Body of pancreas (tissue), 4 donors: Measurements from ENCODE around the gene TOM1L2. TPM values are rescaled to one million over a fixed set of nuclear protein-coding genes. Genes with fewer than 3 reads are reported as not detected.
"Not testable (repeated sequence)": the region's sequence is repeated elsewhere in the genome, so short reads cannot be mapped to it uniquely, and the experiment has no call there.

Experiments used
- ATAC-seq: fragments of 150-250 bp; one replicate; pipeline ENCODE4 v1.9.1; 2016
- DNase-seq, 4 donors: peaks; one replicate each; pipeline ENCODE4 v3.0.0-alpha.2; 2019
- H3K27ac ChIP-seq, 4 donors: fragments of 200-600 bp; sonication (generic); 1 replicate in 3 of 4; 2 replicates in 1 of 4; pipeline versions ENCODE4 v1.5.1 to v1.6.1; 2016 to 2019; ENCODE audit warnings: mild to moderate bottlenecking in 1 of 4, mixed read lengths in 1 of 4, moderate library complexity in 1 of 4
- H3K27me3 ChIP-seq, 2 donors: fragments of 200-600 bp; sonication (generic); one replicate each; pipeline ENCODE4 v1.6.0; 2016; ENCODE audit warnings: mild to moderate bottlenecking in 1 of 2
- H3K36me3 ChIP-seq, 2 donors: fragments of 200-600 bp; sonication (generic); replicated peaks in 1 of 2; 2 replicates each; pipeline ENCODE4 v1.5.1; 2016; ENCODE audit warnings: low read depth in 2 of 2; ENCODE audit not compliant: insufficient read depth in 1 of 2
- H3K4me1 ChIP-seq: fragments of 200-600 bp; sonication (generic); one replicate; pipeline ENCODE4 v1.6.0; 2016
- H3K4me3 ChIP-seq, 2 donors: fragments of 200-600 bp; sonication (generic); 1 replicate in 1 of 2; 2 replicates in 1 of 2; pipeline ENCODE4 v1.5.1; 2016 to 2019
- H3K9me3 ChIP-seq, 3 donors: fragments of 200-600 bp; sonication (generic); 1 replicate in 2 of 3; 2 replicates in 1 of 3; pipeline ENCODE4 v1.5.1; 2016
- CTCF ChIP-seq, 7 experiments: fragments of 450-650 bp in 4 of 7; fragments of 200-600 bp in 3 of 7; sonication (generic) in 3 of 7; IDR thresholded peaks; one replicate each; pipeline ENCODE4 v1.5.1; 2016 to 2019; ENCODE audit warnings: antibody characterized with exemption in 7 of 7
- POLR2A ChIP-seq, 3 donors: fragments of 450-650 bp; IDR thresholded peaks; one replicate each; pipeline ENCODE4 v1.6.1; 2016; ENCODE audit warnings: antibody characterized with exemption in 3 of 3, mild to moderate bottlenecking in 2 of 3
- WGBS, 2 donors: methylation state at CpG; one replicate each; pipeline ENCODE4 v1.1.5; 2017; 5-methylcytosine and 5-hydroxymethylcytosine counted together
- intact Hi-C: fragments of 100-400 bp; cut with DNase I; formaldehyde crosslinking; loops from one replicate; pipeline ENCODE4 v1.15.1; 2023
- total RNA-seq, 2 donors: library from RNA; depleted of rRNA; stranded (reverse); fragments of >200 nt; gene quantifications; one replicate each; pipeline ENCODE4 v1.1.0, GENCODE V29; 2016

TOM1L2 gene
- total RNA-seq, 2 donors from 2014 or later, result 35.9 to 55.8 TPM

GRCh38 chr17:17942846-17943245, 29.4 kb downstream of the TOM1L2 start:
- H3K36me3 ChIP-seq, result no peaks in the 10 kb centered on the region
- H3K27me3 ChIP-seq, result no peaks in the 10 kb centered on the region
- no peaks in the 10 kb centered on the region for H3K9me3 ChIP-seq
- H3K27ac ChIP-seq, result peak overlapping the region in 2 of 4 donors; percentile 36 to 44
- intact Hi-C loops, result no loop called here
- H3K4me3 ChIP-seq, result no peak overlapping the region
- ATAC-seq (peak; percentile 38), DNase-seq (no peak)
- peaks cover 32% of the 10 kb centered on the region for H3K4me1 ChIP-seq
- no peak for TF ChIP-seq POLR2A (IDR thresholded peaks at IDR 0.05)
- no peak for TF ChIP-seq CTCF (IDR thresholded peaks at IDR 0.05)

- WGBS, 2 donors, result 71 to 73% methylated on average over 5 of the region's 5 CpGs
- TF ChIP-seq POLR2A (IDR thresholded peaks at IDR 0.05), result no peak
- no peak for TF ChIP-seq CTCF (IDR thresholded peaks at IDR 0.05)
- Histone ChIP-seq H3K27me3 (no peaks in the 10 kb centered on the region), H3K27ac (peak overlapping the region in 1 of 4 donors; percentile 8), H3K4me1 (peaks cover 41% of the 10 kb centered on the region), H3K9me3 (no peaks in the 10 kb centered on the region), H3K4me3 (no peak overlapping the region), H3K36me3 (no peaks in the 10 kb centered on the region)
- no peak for ATAC-seq
- no peak for DNase-seq
- intact Hi-C loops, result no loop called here
Observed at GRCh38 chr17:17941015-17941414, 31.2 kb downstream of the TOM1L2 start.

- ATAC-seq (no peak), DNase-seq (no peak)
- peak overlapping the region in 1 of 4 donors; percentile 8 for H3K27ac ChIP-seq
- no peaks in the 10 kb centered on the region for H3K27me3 ChIP-seq
- H3K4me1 ChIP-seq, result peaks cover 46% of the 10 kb centered on the region
- no peaks in the 10 kb centered on the region for H3K9me3 ChIP-seq
- H3K4me3 ChIP-seq, result no peak overlapping the region
- no peaks in the 10 kb centered on the region for H3K36me3 ChIP-seq
- TF ChIP-seq CTCF (IDR thresholded peaks at IDR 0.05) (no peak), POLR2A (IDR thresholded peaks at IDR 0.05) (no peak)
- intact Hi-C loops, result no loop called here
- 52 to 56% methylated on average over 3 of the region's 3 CpGs for WGBS, 2 donors
Observed at GRCh38 chr17:17940441-17940911, 31.7 kb downstream of the TOM1L2 start.

- intact Hi-C loops, DNase-seq, H3K27ac ChIP-seq, H3K27me3 ChIP-seq, ATAC-seq, H3K4me3 ChIP-seq, H3K36me3 ChIP-seq, H3K9me3 ChIP-seq: not testable (repeated sequence)
- WGBS, 2 donors, result 90 to 94% methylated on average over 7 of the region's 7 CpGs
- peaks cover 52% of the 10 kb centered on the region for H3K4me1 ChIP-seq
Observed at GRCh38 chr17:17939941-17940340, 32.3 kb downstream of the TOM1L2 start.

GRCh38 chr17:17938388-17939107, 33.7 kb downstream of the TOM1L2 start:
- intact Hi-C loops, result no loop called here

More at GRCh38 chr17:17938388-17939107, 33.7 kb downstream of the TOM1L2 start:
- DNase-seq (no peak), ATAC-seq (no peak)
- Histone ChIP-seq H3K27me3 (no peaks in the 10 kb centered on the region), H3K9me3 (no peaks in the 10 kb centered on the region), H3K27ac (no peak overlapping the region), H3K4me1 (peaks cover 51% of the 10 kb centered on the region), H3K36me3 (no peaks in the 10 kb centered on the region), H3K4me3 (no peak overlapping the region)
- WGBS, 2 donors, result 94 to 98% methylated on average over 8 of the region's 8 CpGs
- no peak for TF ChIP-seq POLR2A (IDR thresholded peaks at IDR 0.05)
- TF ChIP-seq CTCF (IDR thresholded peaks at IDR 0.05), result no peak
